Muscle of arm (tissue), 12 donors: ENCODE results near the gene GTF3C2. TPM values are rescaled to one million over a fixed set of nuclear protein-coding genes. Genes with fewer than 3 reads are reported as not detected.
"Not testable (repeated sequence)": the region's sequence is repeated elsewhere in the genome, so short reads cannot be mapped to it uniquely, and the experiment has no call there.

Experiments
- DNase-seq: peaks from one replicate; pipeline ENCODE4 v3.0.0-alpha.2; 2013
- polyA plus RNA-seq, 12 donors: library from polyadenylated mRNA; unstranded; fragments of 120-200 nt; gene quantifications; one replicate each; pipeline ENCODE4 v1.2.1, GENCODE V29; 2013; ENCODE audit not compliant: insufficient read length in 12 of 12

Gene GTF3C2
- polyA plus RNA-seq, 12 donors = 24.0 to 46.5 (median 31.3) TPM; not detected in 1

DNA sequence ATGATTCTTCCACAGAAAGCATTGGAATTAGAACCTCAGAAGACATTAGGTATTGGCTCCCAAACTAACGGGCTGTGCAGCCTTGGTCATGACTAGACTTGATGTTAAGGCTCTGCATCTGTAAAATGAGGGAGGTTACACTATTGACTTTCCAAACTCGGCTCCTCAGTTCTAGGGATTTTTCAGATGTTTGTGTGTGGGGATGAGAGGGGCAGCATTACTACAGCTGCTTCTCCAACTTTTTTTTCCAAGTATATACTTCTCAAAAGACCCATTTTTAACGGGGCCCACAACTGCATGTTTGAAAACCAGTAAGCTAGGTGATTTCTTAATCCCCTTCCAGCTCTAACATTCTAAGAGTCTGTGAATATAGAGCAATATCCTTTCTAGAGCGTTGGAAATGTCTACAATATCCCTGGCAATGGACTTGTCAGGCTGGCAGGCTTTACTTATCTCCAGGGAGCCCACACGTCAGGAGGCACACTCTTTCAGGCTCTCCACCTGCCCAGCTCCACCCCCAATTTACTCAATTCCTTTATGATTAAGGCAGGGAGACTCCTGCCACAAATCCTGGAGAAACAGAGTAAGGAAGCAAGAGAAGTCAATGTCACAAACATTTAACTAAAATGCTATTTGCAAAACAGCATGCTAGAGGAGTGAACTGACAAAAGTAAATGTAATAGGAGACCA lies 32.8 kb downstream of the GTF3C2 start:
- no peak for DNase-seq

DNA sequence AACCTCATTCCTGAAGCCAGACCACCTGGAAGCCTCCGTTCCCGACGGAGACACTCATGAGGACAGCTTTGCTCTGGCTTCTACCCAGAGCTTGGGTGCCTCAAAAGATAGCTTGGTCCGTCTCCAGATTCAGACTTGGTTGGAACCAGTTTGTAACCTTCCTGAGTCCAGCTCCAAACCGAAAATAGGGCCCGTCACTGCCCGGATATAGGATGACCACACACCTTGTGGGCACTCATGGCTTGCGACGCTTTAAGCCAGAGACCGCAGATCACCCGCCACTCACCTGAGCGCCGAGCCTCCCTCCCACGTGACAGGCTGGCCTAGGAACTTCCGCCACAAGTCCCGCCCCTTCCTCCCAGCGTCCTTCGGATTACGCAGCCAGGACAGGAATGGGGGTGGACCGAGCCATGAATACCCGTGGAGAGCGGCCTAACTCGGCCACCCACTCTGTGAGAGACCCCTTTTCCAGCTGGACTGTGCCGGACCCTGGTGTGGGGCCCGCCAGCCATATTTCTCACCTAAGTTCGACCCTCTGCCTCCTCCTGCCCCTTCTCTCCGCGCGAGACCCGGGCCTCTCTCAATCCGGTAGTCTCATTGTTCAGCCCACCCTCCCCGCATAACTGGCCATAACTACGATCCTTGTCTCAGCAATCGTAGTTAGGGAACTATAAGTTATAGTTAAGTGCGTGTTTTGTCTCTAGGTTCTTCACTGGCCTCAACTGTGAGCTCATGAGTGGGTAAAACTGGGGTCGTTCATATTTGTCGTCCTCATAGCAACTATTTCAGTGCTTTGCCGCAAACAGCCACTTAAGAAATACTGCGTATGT lies 33.6 kb downstream of the GTF3C2 start, which contains the start of gene MPV17:
Gene MPV17, minus strand, starts transcription at position 332 of the 830 bp plus-strand sequence. CDS start 580 bp downstream, outside the sequence.
- DNase-seq = peak; percentile 90

GRCh38 chr2:27322301-27322765 lies 34.2 kb downstream of the GTF3C2 start:
- no peak for DNase-seq

DNA sequence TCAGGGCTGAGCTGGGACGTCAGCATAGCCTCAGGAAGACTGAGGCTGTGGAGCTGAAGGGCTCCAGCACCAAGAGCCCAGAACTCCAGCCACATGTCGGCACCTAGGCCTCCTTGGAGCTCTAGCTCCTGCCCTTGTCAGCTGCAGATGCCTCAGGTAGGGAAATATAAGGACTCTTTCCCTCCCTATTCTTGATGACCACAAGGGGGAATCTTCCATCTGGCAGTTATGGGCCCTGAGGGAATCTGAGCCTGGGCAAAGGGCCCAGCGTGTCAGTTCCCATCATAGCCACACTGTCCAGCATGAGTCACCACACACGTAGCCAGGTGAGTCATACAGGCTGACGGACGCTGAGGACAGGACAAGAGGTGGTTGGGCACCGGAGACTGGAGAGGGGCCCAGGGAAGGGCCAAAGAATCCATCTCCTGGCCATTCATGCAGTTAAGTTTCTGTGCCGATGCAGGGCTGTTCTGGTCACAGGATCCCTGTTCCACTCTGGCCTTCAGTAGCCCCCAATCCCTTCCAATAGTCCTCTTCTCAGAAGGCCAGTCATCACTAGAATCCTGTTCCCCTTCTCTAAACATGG lies 35.5 kb downstream of the GTF3C2 start:
- DNase-seq = no peak

GRCh38 chr2:27319839-27320238 lies 36.7 kb downstream of the GTF3C2 start:
- DNase-seq = not testable (repeated sequence)

- no peak for DNase-seq
Measured at GRCh38 chr2:27316655-27317412, 39.7 kb downstream of the GTF3C2 start.

DNA sequence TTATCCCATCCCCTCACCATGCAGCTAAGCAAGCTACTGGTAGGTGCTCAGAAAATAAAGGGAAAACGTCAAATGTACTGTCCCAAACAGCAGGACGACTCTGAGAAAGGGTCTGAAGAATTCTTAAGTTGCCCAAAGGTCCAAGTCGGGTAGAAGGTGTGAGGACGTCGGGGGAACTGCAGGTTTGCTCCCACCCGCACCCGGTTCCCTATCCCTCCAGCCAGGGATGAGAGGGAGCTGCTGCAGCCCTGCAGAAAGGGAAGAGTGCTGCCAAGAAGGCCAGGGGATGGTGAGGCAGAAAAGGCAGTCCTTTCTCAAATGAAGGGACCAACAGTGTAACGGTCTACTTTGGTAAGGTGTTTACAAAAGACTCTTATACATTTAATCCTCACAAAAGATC lies 41.4 kb downstream of the GTF3C2 start:
- no peak for DNase-seq

- no peak for DNase-seq
Measured at GRCh38 chr2:27314709-27315108, 41.9 kb downstream of the GTF3C2 start.

DNA sequence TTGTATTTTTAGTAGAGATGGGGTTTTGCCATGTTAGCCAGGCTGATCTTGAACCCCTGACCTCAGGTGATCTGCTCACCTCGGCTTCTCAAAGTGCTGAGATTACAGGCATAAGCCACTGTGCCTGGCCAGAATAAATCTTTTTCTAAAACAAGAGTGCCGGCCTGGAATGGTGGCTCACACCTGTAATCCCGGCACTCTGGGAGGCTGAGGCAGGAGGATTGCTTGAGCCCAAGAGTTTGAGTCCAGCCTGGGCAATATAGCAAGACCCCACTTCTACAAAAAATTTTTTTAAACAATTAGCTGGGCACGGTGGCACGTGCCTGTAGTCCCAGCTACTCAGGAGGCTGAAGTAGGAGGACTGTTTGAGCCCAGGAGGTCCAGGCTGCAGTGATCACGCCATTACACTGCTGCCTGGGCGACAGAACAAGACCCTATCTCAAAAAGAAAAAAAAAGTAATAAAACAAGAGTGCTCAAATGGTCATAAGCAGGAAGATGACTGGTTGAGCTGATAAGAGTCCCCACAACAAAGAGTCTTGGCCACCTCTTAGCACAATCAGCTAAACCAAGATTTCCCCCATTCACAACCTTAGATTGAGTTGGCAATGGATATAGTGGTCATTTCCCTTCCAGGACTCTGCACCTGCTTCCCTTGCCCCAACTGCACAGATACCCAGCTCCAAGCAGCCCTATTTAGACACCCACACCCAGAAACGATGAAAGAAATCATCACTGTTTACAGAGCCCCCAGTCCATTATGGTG lies 42.5 kb downstream of the GTF3C2 start:
- DNase-seq = no peak

GRCh38 chr2:27312152-27312551 lies 44.4 kb downstream of the GTF3C2 start:
- no peak for DNase-seq

DNA sequence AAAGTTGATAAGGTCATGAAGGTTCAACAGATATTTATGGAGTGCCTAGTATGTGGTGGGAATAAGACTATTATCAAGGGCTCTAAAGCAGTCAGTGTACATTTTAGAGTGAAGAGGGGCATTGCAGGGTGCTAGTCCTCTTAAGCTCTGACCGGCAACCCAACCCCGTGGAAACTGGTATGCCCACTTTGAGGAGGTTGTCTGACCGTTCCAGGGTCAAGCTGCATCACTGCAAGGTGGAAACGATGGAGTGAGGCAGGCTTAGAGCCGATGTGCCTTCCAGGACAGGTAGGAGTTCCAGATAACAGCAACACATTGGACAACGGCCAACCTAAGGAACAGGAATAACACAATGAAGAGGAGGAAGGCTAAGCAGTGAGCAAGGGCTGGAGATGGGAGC lies 46.9 kb downstream of the GTF3C2 start:
- DNase-seq = no peak

GRCh38 chr2:27308359-27308881 lies 48.1 kb downstream of the GTF3C2 start, which contains the start of gene UCN:
Gene UCN, minus strand, starts transcription at chr2:27308445. Its CDS starts 550 bp downstream, at chr2:27307895.
- DNase-seq = peak; percentile 64

GRCh38 chr2:27307545-27308358 lies 48.8 kb downstream of the GTF3C2 start:
- DNase-seq = no peak

- no peak for DNase-seq
Measured at GRCh38 chr2:27307287-27307544, 49.3 kb downstream of the GTF3C2 start.

DNA sequence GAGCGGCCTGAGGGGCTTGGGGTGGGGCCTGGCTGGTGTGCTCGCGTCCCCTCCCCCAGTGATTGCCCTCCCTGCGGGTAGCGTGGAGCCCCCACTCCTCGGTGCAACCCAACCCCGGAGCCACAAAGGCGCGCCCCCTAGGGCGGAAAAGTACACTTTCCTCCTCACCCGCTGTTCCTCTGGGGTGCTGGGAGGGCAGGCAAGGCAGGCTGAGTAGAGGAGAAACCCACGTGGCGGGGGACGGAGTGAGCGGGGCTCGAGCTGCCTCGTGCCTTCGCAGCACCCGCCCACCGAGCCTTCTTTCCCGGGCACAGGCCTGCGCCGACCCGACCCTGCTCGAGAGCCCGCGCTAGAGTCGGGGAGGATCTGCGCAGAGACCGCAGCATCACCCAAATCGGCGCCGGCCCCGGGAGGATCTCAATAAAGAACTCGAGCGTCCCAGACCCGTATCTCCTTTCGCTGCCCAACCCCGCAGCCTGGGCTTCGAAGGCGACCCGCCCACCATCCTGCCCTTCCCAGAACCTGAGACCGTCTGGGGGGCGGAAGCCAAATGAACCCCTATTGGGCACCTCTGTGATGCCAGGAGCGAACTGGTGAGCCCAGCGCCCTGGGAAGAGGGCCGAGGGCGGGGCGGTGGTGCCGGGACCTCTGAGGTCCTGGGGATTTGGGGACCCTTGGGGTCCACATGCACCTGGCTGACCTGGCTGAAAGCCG lies 49.8 kb downstream of the GTF3C2 start:
- no peak for DNase-seq

DNA sequence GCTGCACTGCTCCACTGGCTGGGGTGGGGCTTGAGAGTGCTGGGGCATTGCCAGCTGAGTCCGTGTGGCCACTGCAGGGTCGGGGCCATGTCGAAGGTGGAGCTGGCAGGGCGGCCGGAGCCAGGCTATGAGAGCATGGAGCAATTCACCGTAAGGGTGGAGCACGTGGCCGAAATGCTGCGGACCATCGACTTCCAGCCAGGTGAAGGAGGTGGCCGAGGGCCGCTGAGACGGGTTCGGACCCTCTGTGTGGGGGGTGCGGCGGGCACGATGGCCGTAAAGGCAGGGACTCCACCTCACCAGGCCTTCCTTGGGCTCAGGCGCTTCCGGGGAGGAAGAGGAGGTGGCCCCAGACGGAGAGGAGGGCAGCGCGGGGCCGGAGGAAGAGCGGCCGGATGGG lies 50.4 kb downstream of the GTF3C2 start:
- no peak for DNase-seq

DNA sequence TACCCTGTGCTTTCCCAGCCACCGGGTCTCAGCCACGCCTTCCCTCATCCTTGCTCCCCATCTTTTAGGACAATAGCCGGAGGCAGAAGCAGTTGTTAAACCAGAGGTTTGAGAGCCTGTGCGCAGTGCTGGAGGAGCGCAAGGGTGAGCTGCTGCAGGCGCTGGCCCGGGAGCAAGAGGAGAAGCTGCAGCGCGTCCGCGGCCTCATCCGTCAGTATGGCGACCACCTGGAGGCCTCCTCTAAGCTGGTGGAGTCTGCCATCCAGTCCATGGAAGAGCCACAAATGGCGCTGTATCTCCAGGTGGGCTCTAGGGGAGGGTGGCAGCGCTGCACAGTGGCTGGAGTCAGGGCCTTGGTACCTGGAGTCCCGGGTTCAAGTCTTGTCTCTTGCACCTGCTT lies 51.0 kb downstream of the GTF3C2 start:
- DNase-seq = no peak

DNA sequence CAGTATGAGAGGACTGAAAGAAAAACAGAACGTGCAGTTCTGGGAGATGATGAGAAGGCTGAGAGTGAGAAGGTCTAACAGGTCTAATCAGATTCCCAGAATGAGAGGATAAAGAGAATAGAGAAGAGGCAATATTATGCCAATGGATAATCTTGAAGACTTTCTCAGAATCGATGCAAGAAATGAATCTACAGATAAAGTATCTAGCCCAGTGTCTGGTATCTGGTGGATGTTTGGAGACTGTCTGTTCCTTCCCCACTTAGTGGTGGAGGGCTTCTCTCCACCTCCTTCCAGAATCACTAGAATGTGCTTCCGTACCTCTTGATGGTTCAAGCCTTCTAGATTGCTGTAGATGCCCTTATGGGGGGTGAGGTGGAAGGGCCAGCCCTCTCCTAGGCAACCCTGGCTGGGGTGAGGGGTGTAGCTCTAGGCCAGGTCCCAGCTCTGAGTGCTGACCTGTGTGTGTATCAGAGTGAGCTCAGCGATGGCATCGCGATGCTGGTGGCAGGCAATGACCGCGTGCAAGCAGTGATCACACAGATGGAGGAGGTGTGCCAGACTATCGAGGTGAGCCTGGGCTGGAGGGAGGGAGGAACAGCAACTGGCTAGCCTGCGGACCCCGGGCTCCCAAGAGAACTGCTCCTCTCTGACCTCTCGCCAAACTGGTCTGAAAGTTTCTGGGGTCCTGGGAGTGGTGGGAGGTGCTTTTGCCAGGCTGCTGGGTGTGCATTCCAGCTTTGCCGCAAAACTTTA lies 51.9 kb downstream of the GTF3C2 start:
- no peak for DNase-seq
